Right kidney (tissue), 9 donors: ENCODE results near the gene SLC11A1.
A peak's percentile ranks its signal among the peaks of the same experiment; 100 is the strongest.

Experiments
- DNase-seq: peaks from one replicate; pipeline ENCODE4 v3.0.0-alpha.2; 2016
- long read RNA-seq, 8 donors: transcript quantifications; one replicate each; lab custom pipeline, GENCODE V29; 2026

SLC11A1 gene
- long read RNA-seq, donor 1: 0 reads
- long read RNA-seq, donor 2: 0 reads
- long read RNA-seq, donor 3: 0 reads
- long read RNA-seq, donor 4: 0 reads
- long read RNA-seq, donor 5: 0 reads
- long read RNA-seq, donor 6, partial matches to known transcripts: 0 of 1 reads
- long read RNA-seq, donor 6, other reads (novel, unspliced or antisense): 0 of 1 reads
- long read RNA-seq, donor 7: 0 reads
- long read RNA-seq, donor 8: 0 reads

GRCh38 chr2:218381916-218382366 is at the start of gene SLC11A1:
Gene SLC11A1 (plus strand): TSS chr2:218382273. CDS start chr2:218382369, 96 bp downstream.
- no peak for DNase-seq

DNA sequence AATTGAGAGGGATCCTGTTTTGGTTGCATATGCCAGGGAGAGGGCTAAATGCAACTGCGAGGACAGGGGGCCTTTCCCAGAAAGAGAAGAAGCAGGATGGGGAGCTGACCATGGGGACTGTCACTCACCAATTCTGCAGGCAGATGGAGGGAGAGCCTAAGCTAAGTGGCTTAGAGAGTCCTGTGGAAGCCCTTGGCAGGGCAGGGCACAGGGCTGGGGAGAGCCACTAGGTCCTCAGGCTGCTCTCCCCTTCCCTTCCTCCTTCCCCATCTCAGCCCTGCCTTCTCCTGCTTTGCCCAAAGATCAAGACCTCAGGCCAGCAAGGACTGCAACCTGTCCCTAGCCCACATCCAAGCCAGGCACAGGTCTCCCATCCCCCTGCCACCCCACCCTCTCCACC is 49.8 kb upstream of the SLC11A1 start:
- no peak for DNase-seq

GRCh38 chr2:218332920-218333645 is 49.0 kb upstream of the SLC11A1 start:
- DNase-seq: no peak

DNA sequence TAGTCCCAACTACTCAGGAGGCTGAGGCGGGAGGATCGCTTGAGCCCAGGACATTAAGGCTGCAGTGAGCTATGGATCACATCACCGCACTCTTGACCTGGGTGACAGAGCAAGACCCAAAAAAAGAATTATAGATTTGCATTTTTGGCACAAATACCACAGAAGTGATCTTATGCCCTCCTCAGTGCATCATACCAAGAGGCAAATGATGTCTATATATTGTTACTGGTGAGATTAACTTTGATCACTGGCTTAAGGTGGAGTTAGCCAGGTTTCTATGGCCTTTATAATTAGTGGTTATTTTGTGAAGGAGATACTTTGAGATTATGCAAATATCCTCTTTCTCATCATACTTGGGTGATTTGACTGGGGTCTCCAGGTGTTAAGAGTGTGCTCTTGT is 47.5 kb upstream of the SLC11A1 start:
- DNase-seq: no peak

DNA sequence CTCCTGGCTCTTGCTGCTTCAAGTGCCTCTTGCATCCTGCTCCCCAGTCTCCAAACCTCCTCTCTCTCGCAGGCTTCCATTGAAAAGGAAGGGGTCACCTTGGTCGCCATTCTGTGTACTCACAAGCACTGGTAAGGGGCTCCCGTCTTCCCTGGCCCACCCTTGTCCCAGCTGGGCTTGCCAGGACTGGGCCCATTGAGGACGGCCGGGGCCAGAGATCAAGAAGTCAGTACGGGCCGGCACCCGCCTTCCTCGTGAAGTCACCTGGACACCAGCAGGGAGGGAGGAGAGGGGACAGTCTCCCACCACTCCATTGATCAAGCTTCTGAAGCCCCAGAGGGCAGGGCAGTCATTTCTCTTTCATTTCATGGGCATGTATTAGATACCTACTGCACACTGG is 41.4 kb upstream of the SLC11A1 start:
- no peak for DNase-seq

DNA sequence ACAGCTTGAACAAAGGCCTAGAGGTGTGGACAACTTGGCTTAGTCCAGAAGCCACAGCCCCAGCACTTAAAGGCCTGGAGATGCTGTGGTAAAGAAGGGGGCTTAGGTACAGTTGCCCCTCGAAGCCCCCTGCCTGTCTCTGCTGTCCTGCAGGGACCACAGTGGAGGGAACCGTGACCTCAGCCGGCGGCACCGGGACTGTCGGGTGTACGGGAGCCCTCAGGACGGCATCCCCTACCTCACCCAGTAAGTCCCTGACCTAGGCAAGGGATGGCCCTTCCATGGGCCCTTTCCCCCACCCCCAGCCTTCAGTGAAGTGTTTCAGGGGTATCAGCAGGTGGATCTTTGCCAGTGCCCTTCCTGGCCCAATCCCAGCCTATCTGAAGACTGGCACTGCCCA is 40.7 kb upstream of the SLC11A1 start:
- DNase-seq: no peak

DNA sequence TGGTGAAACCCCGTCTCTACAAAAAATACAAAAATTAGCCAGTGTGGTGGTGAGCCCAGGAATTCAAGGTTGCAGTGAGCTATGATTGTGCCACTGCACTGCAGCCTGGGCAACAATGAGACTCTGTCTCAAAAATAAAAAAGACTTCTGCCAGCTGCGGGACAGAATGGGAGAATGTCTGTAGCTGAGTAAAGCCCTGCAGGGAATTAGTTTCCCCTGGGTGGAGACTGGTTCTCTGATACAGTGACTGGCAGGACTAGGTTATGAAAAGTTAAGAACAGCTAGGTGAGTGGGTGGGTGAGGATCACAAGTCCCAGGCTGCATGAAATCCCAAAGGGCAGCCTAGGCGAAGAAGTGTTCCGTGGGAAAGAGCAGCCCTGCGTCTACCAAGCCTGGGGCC is 39.2 kb upstream of the SLC11A1 start:
- DNase-seq: no peak

- no peak for DNase-seq
Observed at GRCh38 chr2:218343591-218343990, 38.5 kb upstream of the SLC11A1 start.

- no peak for DNase-seq
Observed at GRCh38 chr2:218344090-218344754, 37.9 kb upstream of the SLC11A1 start.

- DNase-seq: no peak
Observed at GRCh38 chr2:218344755-218345417, 37.2 kb upstream of the SLC11A1 start.

DNA sequence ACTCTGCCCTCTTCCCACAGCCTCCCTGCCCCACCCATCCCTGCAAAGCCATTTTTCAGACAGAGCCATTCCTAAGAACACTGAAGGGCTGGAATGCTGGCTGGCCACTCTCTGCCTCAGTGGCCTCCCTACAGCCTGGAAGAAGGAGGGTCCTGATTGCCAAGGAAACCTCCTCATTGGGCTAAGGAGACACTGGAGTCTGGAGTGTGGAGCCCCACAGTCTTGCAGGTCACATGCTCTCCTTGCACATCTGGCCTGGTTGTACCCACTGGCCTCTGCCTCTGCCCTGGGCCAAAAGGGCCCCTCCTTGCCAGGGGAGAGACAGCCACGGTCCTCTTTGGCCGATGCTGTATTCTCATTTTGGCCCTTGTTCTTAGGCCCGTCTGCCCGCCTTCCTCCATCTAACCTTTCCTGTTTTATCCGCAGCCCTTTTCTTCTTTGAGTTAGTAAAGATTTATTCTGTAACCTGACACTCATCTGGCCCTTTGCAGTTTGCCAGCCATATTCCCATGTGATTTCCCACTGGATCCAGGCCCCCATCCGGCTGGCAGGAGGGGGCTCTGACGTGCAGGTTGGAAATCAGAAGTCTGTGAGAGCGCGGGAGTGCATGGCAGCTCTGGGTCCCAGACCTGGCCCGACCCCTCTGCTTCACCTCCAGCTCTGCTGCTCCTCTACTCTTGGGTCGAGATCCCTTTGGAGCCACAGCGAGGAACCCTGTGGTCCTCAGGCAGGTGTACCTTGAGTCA is 36.4 kb upstream of the SLC11A1 start:
- no peak for DNase-seq

- DNase-seq: no peak
Observed at GRCh38 chr2:218347172-218347571, 34.9 kb upstream of the SLC11A1 start.

DNA sequence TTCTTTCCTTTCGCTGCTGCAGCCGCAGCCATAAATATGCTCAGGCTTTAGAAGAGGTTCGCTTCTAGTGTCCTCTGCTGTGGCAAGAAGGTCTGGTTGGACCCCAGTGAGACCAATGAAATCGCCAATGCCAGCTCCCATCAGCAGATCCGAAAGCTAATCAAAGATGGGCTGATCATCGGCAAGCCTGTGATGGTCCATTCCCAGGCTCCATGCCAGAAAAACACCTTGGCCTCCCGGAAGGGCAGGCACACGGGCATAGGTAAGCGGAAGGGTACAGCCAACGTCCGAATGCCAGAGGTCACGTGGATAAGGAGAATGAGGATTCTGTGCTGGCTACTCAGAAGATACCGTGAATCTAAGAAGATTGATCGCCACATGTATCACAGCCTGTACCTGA is 28.0 kb upstream of the SLC11A1 start:
- DNase-seq: no peak

DNA sequence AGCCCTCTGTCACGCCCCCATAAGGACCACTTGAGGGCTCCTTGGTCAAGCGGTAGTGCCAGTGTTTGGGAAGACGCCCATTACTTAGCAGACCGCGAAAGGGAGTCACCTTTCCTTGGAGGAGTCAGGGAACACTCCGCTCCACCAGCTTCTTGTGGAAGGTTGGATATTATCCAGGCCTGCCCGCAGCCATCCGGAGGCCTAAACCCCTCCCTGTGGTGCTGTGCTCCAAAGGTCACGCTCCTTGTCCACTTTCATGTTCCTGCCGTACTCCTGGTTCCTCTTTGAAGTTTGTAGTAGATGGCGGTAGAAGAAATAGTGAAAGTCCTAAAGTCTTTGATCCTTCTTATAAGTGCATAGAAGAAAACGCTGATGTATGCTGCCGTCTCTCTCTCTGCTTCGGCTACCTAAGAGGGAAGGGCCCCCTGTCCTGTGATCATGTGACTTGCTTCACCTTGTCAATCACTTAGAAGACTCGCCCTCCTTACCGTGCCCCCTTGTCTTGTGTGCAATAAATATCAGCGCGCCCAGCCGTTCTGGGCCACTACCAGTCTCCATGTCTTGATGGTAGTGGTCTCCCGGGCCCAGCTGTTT is 27.1 kb upstream of the SLC11A1 start:
- no peak for DNase-seq

GRCh38 chr2:218357236-218358177 is 24.6 kb upstream of the SLC11A1 start:
- DNase-seq: peak; percentile 60

DNA sequence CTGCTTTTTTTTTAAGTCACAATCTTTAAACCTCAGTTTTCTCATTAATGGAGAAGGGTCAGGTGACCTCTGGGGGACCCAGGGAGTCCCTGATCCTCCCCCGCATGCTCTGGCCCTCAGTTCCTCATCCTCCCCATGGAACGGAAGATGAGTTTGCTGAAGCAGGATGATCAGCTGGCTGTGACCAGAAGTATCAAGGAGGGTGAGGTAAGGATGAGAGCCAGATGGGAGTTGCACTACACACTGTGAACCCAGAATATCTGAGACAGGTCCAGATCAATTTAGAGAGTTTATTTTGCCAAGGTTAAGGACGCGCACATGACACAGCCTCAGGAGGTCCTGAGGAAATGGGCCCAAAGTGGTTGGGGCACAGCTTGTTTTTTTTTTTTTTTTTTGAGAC is 21.6 kb upstream of the SLC11A1 start:
- DNase-seq: no peak

DNA sequence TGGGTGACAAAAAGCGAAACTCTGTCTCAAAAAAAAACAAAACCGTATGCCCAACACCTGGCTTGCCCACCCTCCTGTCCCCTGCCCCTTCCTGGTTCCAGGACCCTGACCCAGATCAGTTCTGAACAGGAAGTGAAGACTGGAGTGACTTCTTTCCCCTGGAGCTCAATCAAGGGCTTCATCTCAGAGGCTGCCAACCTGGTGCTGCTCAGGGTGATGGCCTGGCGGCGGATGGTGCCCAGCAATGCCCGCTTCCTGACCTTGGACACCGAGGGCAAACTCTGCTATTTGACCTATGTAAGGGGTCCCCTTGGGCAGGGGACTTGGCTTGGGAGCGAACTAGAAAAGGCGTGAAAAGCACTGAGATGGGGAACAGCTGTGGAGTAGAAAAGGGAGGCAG is 19.5 kb upstream of the SLC11A1 start:
- no peak for DNase-seq

DNA sequence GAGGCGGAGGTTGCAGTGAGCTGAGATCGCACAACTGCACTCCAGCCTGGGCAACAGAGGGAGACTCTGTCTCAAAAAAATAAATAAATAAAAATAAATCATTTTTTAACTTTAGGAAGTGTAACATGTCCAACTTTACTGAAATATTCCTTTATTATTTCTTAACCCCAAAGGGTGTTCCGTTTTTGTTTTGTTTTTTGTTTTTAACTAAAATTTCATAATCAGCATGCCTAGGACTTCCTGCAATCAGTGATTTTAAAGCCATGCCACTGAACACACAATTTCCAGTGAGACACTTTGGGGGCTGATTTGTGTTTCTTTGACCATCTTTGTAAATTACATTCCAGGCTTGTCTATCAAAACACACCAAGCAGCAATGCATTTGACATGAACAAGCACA is 18.3 kb upstream of the SLC11A1 start:
- DNase-seq: no peak

GRCh38 chr2:218364196-218364595 is 17.9 kb upstream of the SLC11A1 start:
- no peak for DNase-seq

DNA sequence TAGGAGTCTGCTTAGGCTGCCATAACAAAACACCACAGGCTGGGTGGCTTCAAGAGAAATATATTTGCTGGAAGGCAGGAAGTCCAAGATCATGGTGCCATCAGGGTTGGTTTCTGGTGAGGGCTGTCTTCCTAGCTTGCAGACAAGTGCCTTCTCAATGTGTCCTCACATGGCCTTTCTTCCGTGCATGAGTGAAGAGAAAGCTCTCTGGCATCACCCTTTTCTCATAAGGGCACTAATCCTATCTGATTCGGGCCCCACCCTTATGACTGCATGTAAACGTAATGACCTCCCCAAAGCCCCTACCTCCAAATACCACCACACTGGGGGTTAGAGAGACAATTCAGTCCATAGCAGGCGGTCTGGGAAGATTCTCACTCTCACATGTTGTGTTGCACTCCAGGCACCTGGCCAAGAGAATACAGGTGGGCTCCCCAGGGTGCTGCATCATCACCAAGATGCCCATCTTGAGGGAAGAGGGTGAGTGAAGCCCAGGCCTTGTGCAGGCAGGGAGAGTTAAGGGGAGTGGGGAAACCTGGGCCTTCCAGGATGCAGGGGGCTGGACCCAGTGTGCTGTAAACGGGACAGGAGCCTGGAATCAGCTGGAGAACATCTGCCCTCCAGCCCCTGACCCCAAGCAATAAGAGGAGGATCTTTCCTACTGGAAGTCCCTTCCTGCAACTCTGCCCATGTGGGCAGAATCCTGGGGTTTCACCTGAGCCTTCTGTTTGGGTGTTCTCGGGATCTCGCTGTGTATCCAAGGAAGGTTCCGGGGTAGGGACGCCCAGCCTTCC is 15.3 kb upstream of the SLC11A1 start:
- no peak for DNase-seq
